H9 (cell line): ENCODE results near the gene CDH15. TPM values are rescaled to one million over a fixed set of nuclear protein-coding genes. Genes with fewer than 3 reads are reported as not detected.

Source experiments
- DNase-seq: peaks from one replicate; pipeline ENCODE4 v3.0.0-alpha.2; 2017
- H2AFZ ChIP-seq: one replicate; pipeline ENCODE4 v1.6.1; 2013; ENCODE audit warnings: mild to moderate bottlenecking, low read length, control low read depth, moderate library complexity
- H2AK5ac ChIP-seq: 2 replicates; pipeline ENCODE4 v1.6.1; 2013; ENCODE audit warnings: low read length, control low read depth, mixed read lengths; ENCODE audit not compliant: insufficient read length
- H2BK120ac ChIP-seq: one replicate; pipeline ENCODE4 v1.6.1; 2013; ENCODE audit warnings: low read depth, mild to moderate bottlenecking, low read length, control low read depth, inconsistent platforms; ENCODE audit not compliant: poor library complexity, severe bottlenecking
- H2BK12ac ChIP-seq: 2 replicates; pipeline ENCODE4 v1.6.1; 2013; ENCODE audit warnings: low read length, control low read depth, mixed read lengths, low read depth; ENCODE audit not compliant: insufficient read length
- H2BK15ac ChIP-seq: 2 replicates; pipeline ENCODE4 v1.6.1; 2013; ENCODE audit warnings: low read depth, low read length, control low read depth
- H2BK20ac ChIP-seq: one replicate; pipeline ENCODE4 v1.6.1; 2013; ENCODE audit warnings: low read depth, mild to moderate bottlenecking, low read length, control low read depth, inconsistent platforms; ENCODE audit not compliant: poor library complexity, severe bottlenecking
- H2BK5ac ChIP-seq: 2 replicates; pipeline ENCODE4 v1.6.1; 2013; ENCODE audit warnings: low read length, control low read depth, mixed read lengths; ENCODE audit not compliant: insufficient read length
- H3K14ac ChIP-seq: 2 replicates; pipeline ENCODE4 v1.6.1; 2013; ENCODE audit warnings: low read length, control low read depth; ENCODE audit not compliant: insufficient read depth
- H3K18ac ChIP-seq: 2 replicates; pipeline ENCODE4 v1.6.1; 2013; ENCODE audit warnings: low read depth, mild to moderate bottlenecking, mixed read lengths, low read length, control low read depth; ENCODE audit not compliant: insufficient read length
- H3K23ac ChIP-seq: 2 replicates; pipeline ENCODE4 v1.6.1; 2013; ENCODE audit warnings: low read length, control low read depth, mixed read lengths, low read depth; ENCODE audit not compliant: insufficient read length
- H3K23me2 ChIP-seq: 2 replicates; pipeline ENCODE4 v1.6.1; 2013; ENCODE audit warnings: low read depth, mild to moderate bottlenecking, mixed read lengths, low read length, control low read depth; ENCODE audit not compliant: insufficient read length, poor library complexity, severe bottlenecking
- H3K27ac ChIP-seq: 2 replicates; pipeline ENCODE4 v1.5.1; 2013; ENCODE audit warnings: low read length, control low read depth, mixed read lengths, low read depth; ENCODE audit not compliant: insufficient read length
- H3K27me3 ChIP-seq: 2 replicates; pipeline ENCODE4 v1.6.1; 2013; ENCODE audit warnings: low read length, control low read depth, inconsistent platforms; ENCODE audit not compliant: insufficient read depth
- H3K4ac ChIP-seq: 2 replicates; pipeline ENCODE4 v1.6.1; 2013; ENCODE audit warnings: low read depth, mild to moderate bottlenecking, control low read depth, inconsistent platforms, low read length, moderate library complexity
- H3K4me1 ChIP-seq: 2 replicates; pipeline ENCODE4 v1.6.1; 2013; ENCODE audit warnings: low read length, control low read depth, inconsistent platforms; ENCODE audit not compliant: insufficient read depth
- H3K4me2 ChIP-seq: 2 replicates; pipeline ENCODE4 v1.6.1; 2013; ENCODE audit warnings: low read length, control low read depth, mixed read lengths; ENCODE audit not compliant: insufficient read length, insufficient read depth
- H3K56ac ChIP-seq: 2 replicates; pipeline ENCODE4 v1.6.1; 2013; ENCODE audit warnings: low read depth, mild to moderate bottlenecking, mixed read lengths, low read length, control low read depth; ENCODE audit not compliant: insufficient read length
- H3K79me1 ChIP-seq: 2 replicates; pipeline ENCODE4 v1.6.1; 2013; ENCODE audit warnings: low read depth, mild to moderate bottlenecking, moderate library complexity, low read length, control low read depth, inconsistent platforms; ENCODE audit not compliant: insufficient read depth, poor library complexity, severe bottlenecking
- H3K79me2 ChIP-seq: 2 replicates; pipeline ENCODE4 v1.6.1; 2013; ENCODE audit warnings: low read length, control low read depth, inconsistent platforms; ENCODE audit not compliant: insufficient read depth
- H3K9ac ChIP-seq: 2 replicates; pipeline ENCODE4 v1.6.1; 2013; ENCODE audit warnings: low read length, control low read depth, mixed read lengths; ENCODE audit not compliant: insufficient read length; ENCODE audit errors: extremely low read depth
- H3K9me3 ChIP-seq: one replicate; pipeline ENCODE4 v1.6.1; 2013; ENCODE audit warnings: low read depth, low read length, inconsistent platforms; ENCODE audit not compliant: control insufficient read depth
- H3T11ph ChIP-seq: one replicate; pipeline ENCODE4 v1.6.1; 2013; ENCODE audit warnings: mild to moderate bottlenecking, low read length, control low read depth, inconsistent platforms
- H4K20me1 ChIP-seq: one replicate; pipeline ENCODE4 v1.6.1; 2013; ENCODE audit not compliant: control insufficient read depth, insufficient read length, insufficient read depth
- H4K5ac ChIP-seq: 2 replicates; pipeline ENCODE4 v1.6.1; 2013; ENCODE audit warnings: low read depth, mild to moderate bottlenecking, mixed read lengths, low read length, control low read depth; ENCODE audit not compliant: insufficient read length
- H4K8ac ChIP-seq: replicated peaks from 2 replicates; pipeline ENCODE4 v1.6.1; 2013; ENCODE audit warnings: low read length, control low read depth, mixed read lengths, low read depth; ENCODE audit not compliant: insufficient read length
- H4K91ac ChIP-seq: 2 replicates; pipeline ENCODE4 v1.6.1; 2013; ENCODE audit warnings: low read depth, mild to moderate bottlenecking, moderate library complexity, mixed read lengths, low read length, control low read depth; ENCODE audit not compliant: insufficient read length
- H3K27ac Mint-ChIP-seq, 3 experiments: 2 replicates in 2 of 3; 3 replicates in 1 of 3; pipeline ENCODE4 v1.8.0; 2020 to 2021; ENCODE audit warnings: mixed read lengths in 3 of 3, mild to moderate bottlenecking in 1 of 3, moderate library complexity in 1 of 3
- H3K27me3 Mint-ChIP-seq: 2 replicates; pipeline ENCODE4 v1.8.0; 2021; ENCODE audit warnings: low read depth, mild to moderate bottlenecking, moderate library complexity, mixed read lengths
- H3K36me3 Mint-ChIP-seq, 3 experiments: 2 replicates in 2 of 3; 3 replicates in 1 of 3; pipeline ENCODE4 v1.8.0; 2020 to 2021; ENCODE audit warnings: low read depth in 3 of 3, mixed read lengths in 3 of 3; ENCODE audit not compliant: insufficient read depth in 1 of 3
- H3K4me1 Mint-ChIP-seq, 2 experiments: 2 replicates each; pipeline ENCODE4 v1.8.0; 2020; ENCODE audit warnings: mixed read lengths in 2 of 2
- H3K4me3 Mint-ChIP-seq, 2 experiments: 2 replicates in 1 of 2; 3 replicates in 1 of 2; pipeline ENCODE4 v1.8.0; 2020 to 2021; ENCODE audit warnings: mild to moderate bottlenecking in 2 of 2, mixed read lengths in 2 of 2, moderate library complexity in 1 of 2
- H3K9me3 Mint-ChIP-seq, 2 experiments: 2 replicates in 1 of 2; 3 replicates in 1 of 2; pipeline ENCODE4 v1.8.0; 2020; ENCODE audit warnings: mild to moderate bottlenecking in 2 of 2, mixed read lengths in 2 of 2, moderate library complexity in 1 of 2
- WGBS: extraction: QIAGEN DNeasy Blood & Tissue Kit; methylation state at CpG from one replicate; pipeline ENCODE4 v1.1.7; 2013; ENCODE audit warnings: missing lambda C conversion rate, low lambda C conversion rate, mixed read lengths; ENCODE audit not compliant: insufficient read length; ENCODE audit errors: extremely low coverage; 5-methylcytosine and 5-hydroxymethylcytosine counted together
- total RNA-seq: library from RNA; stranded (reverse); gene quantifications from 2 replicates; pipeline ENCODE4 v1.2.1, GENCODE V29; 2021
- TF ChIP-seq, protein P1 (sequence below): fragments of 200-600 bp; sonication (generic); conservative IDR thresholded peaks from 3 replicates; pipeline ENCODE4 v1.8.0; 2021; ENCODE audit warnings: antibody characterized with exemption, mild to moderate bottlenecking

The CDH15 gene
- total RNA-seq, 1 experiment from 2014 or later: 0.28 TPM

DNA sequence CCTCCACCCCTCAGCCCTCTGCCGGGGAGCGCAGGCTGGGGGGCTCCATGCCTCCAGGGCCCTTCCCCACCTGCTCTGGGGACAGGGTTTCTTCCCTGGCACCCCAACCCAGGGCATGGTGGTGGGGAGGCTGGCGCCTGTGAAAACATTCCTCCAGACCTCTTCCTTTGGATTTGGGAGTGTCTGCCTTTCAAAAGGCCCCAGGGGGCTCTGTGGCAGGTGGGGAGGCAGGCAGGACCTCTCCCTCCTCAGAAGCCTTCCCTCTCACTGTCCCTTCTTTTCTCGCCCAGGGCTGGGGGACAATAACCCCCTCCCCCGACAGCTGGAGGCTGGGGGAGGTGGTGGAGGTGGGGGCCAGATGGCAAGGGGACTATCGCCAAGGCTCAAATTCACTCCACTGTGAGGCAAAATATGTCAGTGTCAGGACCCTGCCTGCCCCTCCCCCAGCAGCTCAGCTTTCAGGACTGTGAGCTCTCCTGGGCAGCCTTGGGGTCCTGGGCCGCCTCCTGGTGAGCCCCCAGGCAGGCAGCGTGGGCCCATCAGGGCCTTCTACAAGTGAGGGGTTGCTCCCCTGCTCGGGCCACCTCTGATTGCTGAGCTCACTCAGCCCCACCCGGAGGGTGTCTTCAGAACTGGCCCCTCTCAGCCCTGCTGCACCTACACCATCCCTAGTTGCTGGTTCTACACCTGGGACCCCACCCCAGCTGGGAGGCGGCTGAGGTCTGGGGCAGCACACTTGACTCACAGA lies 1.8 kb downstream of the CDH15 start:
- H2AFZ ChIP-seq: no peak overlapping the region
- H4K5ac ChIP-seq: no peak overlapping the region
- no peaks in the 10 kb centered on the region for H3K27me3 ChIP-seq
- no peak overlapping the region for H3T11ph ChIP-seq
- H2BK20ac ChIP-seq: no peak overlapping the region
- no peaks in the 10 kb centered on the region for H3K36me3 Mint-ChIP-seq
- H4K91ac ChIP-seq: no peak overlapping the region
- no CpG with 5 or more reads among the region's 11 CpGs for WGBS
- H3K27ac Mint-ChIP-seq: no peak overlapping the region
- H3K4me2 ChIP-seq: no peak overlapping the region
- no peak overlapping the region for H3K4ac ChIP-seq
- H3K79me2 ChIP-seq: no peaks in the 10 kb centered on the region
- no peak overlapping the region for H3K56ac ChIP-seq
- H2BK15ac ChIP-seq: no peak overlapping the region
- H2AK5ac ChIP-seq: no peak overlapping the region
- peaks cover 12 to 23% of the 10 kb centered on the region in 2 experiments for H3K4me1 Mint-ChIP-seq
- no peak overlapping the region for H3K23ac ChIP-seq
- no peaks in the 10 kb centered on the region for H4K20me1 ChIP-seq
- H3K4me3 Mint-ChIP-seq: no peak overlapping the region
- H3K4me1 ChIP-seq: no peaks in the 10 kb centered on the region
- H3K27me3 Mint-ChIP-seq: peaks cover 18% of the 10 kb centered on the region
- TF ChIP-seq, protein P1, sequence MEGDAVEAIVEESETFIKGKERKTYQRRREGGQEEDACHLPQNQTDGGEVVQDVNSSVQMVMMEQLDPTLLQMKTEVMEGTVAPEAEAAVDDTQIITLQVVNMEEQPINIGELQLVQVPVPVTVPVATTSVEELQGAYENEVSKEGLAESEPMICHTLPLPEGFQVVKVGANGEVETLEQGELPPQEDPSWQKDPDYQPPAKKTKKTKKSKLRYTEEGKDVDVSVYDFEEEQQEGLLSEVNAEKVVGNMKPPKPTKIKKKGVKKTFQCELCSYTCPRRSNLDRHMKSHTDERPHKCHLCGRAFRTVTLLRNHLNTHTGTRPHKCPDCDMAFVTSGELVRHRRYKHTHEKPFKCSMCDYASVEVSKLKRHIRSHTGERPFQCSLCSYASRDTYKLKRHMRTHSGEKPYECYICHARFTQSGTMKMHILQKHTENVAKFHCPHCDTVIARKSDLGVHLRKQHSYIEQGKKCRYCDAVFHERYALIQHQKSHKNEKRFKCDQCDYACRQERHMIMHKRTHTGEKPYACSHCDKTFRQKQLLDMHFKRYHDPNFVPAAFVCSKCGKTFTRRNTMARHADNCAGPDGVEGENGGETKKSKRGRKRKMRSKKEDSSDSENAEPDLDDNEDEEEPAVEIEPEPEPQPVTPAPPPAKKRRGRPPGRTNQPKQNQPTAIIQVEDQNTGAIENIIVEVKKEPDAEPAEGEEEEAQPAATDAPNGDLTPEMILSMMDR: no peak
- peaks cover 6% of the 10 kb centered on the region for H3K23me2 ChIP-seq
- H3K18ac ChIP-seq: no peak overlapping the region
- H2BK12ac ChIP-seq: no peak overlapping the region
- no peak overlapping the region for H3K27ac ChIP-seq
- no peaks in the 10 kb centered on the region for H3K79me1 ChIP-seq
- no peak overlapping the region for H2BK5ac ChIP-seq
- no peak overlapping the region for H4K8ac ChIP-seq
- H3K14ac ChIP-seq: no peak overlapping the region
- H3K9ac ChIP-seq: no peak overlapping the region
- no peak overlapping the region for H2BK120ac ChIP-seq
- no peaks in the 10 kb centered on the region for H3K9me3 Mint-ChIP-seq
- no peaks in the 10 kb centered on the region for H3K9me3 ChIP-seq
- DNase-seq: no peak
